ENCODE results near the gene THTPA. TPM values are rescaled to one million over a fixed set of nuclear protein-coding genes. Genes with fewer than 3 reads are reported as not detected.

The THTPA gene
- total and polyA plus RNA-seq, 11 donors, result 9.1 to 30.9 (median 18.9) TPM

GRCh38 chr14:23577004-23577681 is 21.1 kb downstream of the THTPA start:
- no peak overlapping the region for H3K27ac ChIP-seq
- no peaks in the 10 kb centered on the region for H3K9me3 ChIP-seq
- H3K4me1 ChIP-seq, result peaks cover 0 to 28% (median 7%) of the 10 kb centered on the region in 12 donors
- ATAC-seq (peak in 2 of 4 donors; percentile 8 to 39), DNase-seq (no peak)
- H3K36me3 ChIP-seq, result no peaks in the 10 kb centered on the region
- intact Hi-C loops (cut with DNase I), result no loop called here
- 1 to 3% (median 2%) methylated on average over 29 to 67 of the region's 67 CpGs for WGBS, 4 donors
- H3K4me3 ChIP-seq, result peak overlapping the region in 11 of 12 donors; percentile 3 to 40 (median 22)
- H3K27me3 ChIP-seq, result peaks cover 30 to 92% (median 43%) of the 10 kb centered on the region in 9 donors
- TF ChIP-seq POLR2A (IDR thresholded peaks at IDR 0.05) (no peak), CTCF (IDR thresholded peaks at IDR 0.05) (no peak)

- no peak for ATAC-seq
- Histone ChIP-seq H3K36me3 (no peaks in the 10 kb centered on the region), H3K4me3 (peak overlapping the region in 3 of 12 donors; percentile 15 to 40 (median 29)), H3K27me3 (peaks cover 30 to 85% (median 43%) of the 10 kb centered on the region in 9 donors), H3K4me1 (peaks cover 0 to 21% (median 7%) of the 10 kb centered on the region in 12 donors), H3K9me3 (no peaks in the 10 kb centered on the region), H3K27ac (no peak overlapping the region)
- no peak for TF ChIP-seq CTCF (IDR thresholded peaks at IDR 0.05)
- TF ChIP-seq POLR2A (IDR thresholded peaks at IDR 0.05), result no peak
- intact Hi-C loops (cut with DNase I), result no loop called here
- 2 to 4% (median 3%) methylated on average over 16 to 24 of the region's 24 CpGs for WGBS, 4 donors
- no peak for DNase-seq
Observed at GRCh38 chr14:23577710-23578392, 21.8 kb downstream of the THTPA start.

- WGBS, 4 donors, result 9 to 12% (median 11%) methylated on average over 18 of the region's 18 CpGs
- no peaks in the 10 kb centered on the region for H3K36me3 ChIP-seq
- peaks cover 27 to 76% (median 43%) of the 10 kb centered on the region in 9 donors for H3K27me3 ChIP-seq
- TF ChIP-seq CTCF (IDR thresholded peaks at IDR 0.05), result no peak
- no peak for TF ChIP-seq POLR2A (IDR thresholded peaks at IDR 0.05)
- H3K4me3 ChIP-seq, result no peak within 1 kb of the TSS
- no peaks in the 10 kb centered on the region for H3K9me3 ChIP-seq
- peaks cover 0 to 19% (median 7%) of the 10 kb centered on the region in 12 donors for H3K4me1 ChIP-seq
- H3K27ac ChIP-seq, result no peak within 1 kb of the TSS
- DNase-seq, result no peak
- intact Hi-C loops (cut with DNase I), result no loop called here
- peak in 1 of 4 donors; percentile 25 for ATAC-seq
Observed at GRCh38 chr14:23578560-23579310, 22.7 kb downstream of the THTPA start, which contains the start of gene JPH4. JPH4 (minus strand) TSS chr14:23578790; CDS start chr14:23577453, 1,337 bp downstream.

- intact Hi-C loops (cut with DNase I), result no loop called here
- WGBS, 4 donors, result 44 to 59% (median 48%) methylated on average over 3 of the region's 3 CpGs
- H3K36me3 ChIP-seq, result no peaks in the 10 kb centered on the region
- H3K4me1 ChIP-seq, result peaks cover 0 to 19% (median 7%) of the 10 kb centered on the region in 12 donors
- DNase-seq (no peak), ATAC-seq (no peak)
- no peaks in the 10 kb centered on the region for H3K9me3 ChIP-seq
- H3K27ac ChIP-seq, result no peak overlapping the region
- H3K27me3 ChIP-seq, result peaks cover 27 to 73% (median 41%) of the 10 kb centered on the region in 9 donors
- TF ChIP-seq CTCF (IDR thresholded peaks at IDR 0.05) (no peak), POLR2A (IDR thresholded peaks at IDR 0.05) (no peak)
- no peak overlapping the region for H3K4me3 ChIP-seq
Observed at GRCh38 chr14:23579311-23579630, 23.2 kb downstream of the THTPA start.
